GM12872 (cell line): ENCODE measurements around the gene CHST2.

Experiments
- CTCF ChIP-seq: IDR thresholded peaks from 3 replicates; pipeline ENCODE4 v1.5.1; 2011; ENCODE audit warnings: low read depth, mild to moderate bottlenecking, low read length, moderate library complexity; ENCODE audit not compliant: insufficient read depth

Gene CHST2

GRCh38 chr3:143081844-143082778 lies 37.5 kb upstream of the CHST2 start:
- TF ChIP-seq CTCF, result no peak

GRCh38 chr3:143083781-143084180 lies 35.8 kb upstream of the CHST2 start:
- TF ChIP-seq CTCF, result no peak

- no peak for TF ChIP-seq CTCF
Observed at GRCh38 chr3:143084856-143085731, 34.5 kb upstream of the CHST2 start.

- no peak for TF ChIP-seq CTCF
Observed at GRCh38 chr3:143088835-143089234, 30.7 kb upstream of the CHST2 start.

- TF ChIP-seq CTCF, result no peak
Observed at GRCh38 chr3:143089965-143090364, 29.6 kb upstream of the CHST2 start.

- TF ChIP-seq CTCF, result no peak
Observed at GRCh38 chr3:143090486-143090885, 29.1 kb upstream of the CHST2 start.

GRCh38 chr3:143090976-143091837 lies 28.4 kb upstream of the CHST2 start:
- TF ChIP-seq CTCF, result no peak
